Measurements from ENCODE around the gene OVOL3. TPM values are rescaled to one million over a fixed set of nuclear protein-coding genes. Genes with fewer than 3 reads are reported as not detected.

Gene OVOL3
- total RNA-seq, 1 donor from 2014 or later, result not detected

DNA sequence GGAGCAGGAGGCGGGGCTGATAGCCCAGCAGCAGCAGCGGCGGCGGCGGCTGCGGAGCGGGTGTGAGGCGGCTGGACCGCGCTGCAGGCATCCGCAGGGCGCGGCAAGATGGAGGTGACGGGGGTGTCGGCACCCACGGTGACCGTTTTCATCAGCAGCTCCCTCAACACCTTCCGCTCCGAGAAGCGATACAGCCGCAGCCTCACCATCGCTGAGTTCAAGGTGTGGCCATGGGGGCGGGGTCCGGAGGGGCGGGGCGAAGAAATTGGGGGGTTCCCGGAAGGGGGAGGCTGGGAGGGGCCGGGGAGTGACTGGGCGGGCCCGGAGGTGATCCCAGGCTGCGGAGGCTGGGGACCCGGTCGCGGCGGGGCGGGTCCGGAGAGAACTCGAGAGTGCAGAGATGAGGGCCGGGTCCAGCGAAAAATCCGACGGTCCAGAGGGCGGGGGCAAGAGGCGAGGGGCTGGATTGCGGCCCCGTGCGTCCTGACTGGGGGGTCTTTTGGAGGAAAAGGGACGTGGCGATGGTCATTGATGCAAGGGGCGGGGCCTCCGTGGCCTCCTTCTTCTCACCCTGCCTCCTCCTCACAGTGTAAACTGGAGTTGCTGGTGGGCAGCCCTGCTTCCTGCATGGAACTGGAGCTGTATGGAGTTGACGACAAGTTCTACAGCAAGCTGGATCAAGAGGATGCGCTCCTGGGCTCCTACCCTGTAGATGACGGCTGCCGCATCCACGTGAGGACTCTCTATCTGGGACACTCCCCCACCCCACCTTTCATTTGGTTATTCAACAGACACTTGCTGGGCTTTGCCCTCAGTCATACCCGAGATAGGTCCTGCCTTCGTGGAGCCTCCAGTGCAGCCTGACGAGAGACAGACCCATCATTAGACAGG lies 4.8 kb downstream of the OVOL3 start, which contains the start of gene TBCB:
Gene TBCB, plus strand, starts transcription at position 16 of the 891 bp plus-strand sequence. Its CDS starts 93 bp downstream, at position 109.
- Mint-ChIP-seq H3K9me3 (ENCODE audit: unreplicated experiment) (no peaks in the 10 kb centered on the region), H3K4me3 (ENCODE audit: unreplicated experiment) (peak within 1 kb of the TSS; percentile 98), H3K27ac (ENCODE audit: unreplicated experiment) (peak within 1 kb of the TSS; percentile 92), H3K4me1 (ENCODE audit: unreplicated experiment) (peaks cover 24% of the 10 kb centered on the region), H3K27me3 (ENCODE audit: unreplicated experiment) (peaks cover 28% of the 10 kb centered on the region), H3K36me3 (ENCODE audit: low read depth, unreplicated experiment) (peaks cover 27% of the 10 kb centered on the region)
- peak; percentile 39 for DNase-seq (ENCODE audit: low spot score)
- TF ChIP-seq, protein P1, sequence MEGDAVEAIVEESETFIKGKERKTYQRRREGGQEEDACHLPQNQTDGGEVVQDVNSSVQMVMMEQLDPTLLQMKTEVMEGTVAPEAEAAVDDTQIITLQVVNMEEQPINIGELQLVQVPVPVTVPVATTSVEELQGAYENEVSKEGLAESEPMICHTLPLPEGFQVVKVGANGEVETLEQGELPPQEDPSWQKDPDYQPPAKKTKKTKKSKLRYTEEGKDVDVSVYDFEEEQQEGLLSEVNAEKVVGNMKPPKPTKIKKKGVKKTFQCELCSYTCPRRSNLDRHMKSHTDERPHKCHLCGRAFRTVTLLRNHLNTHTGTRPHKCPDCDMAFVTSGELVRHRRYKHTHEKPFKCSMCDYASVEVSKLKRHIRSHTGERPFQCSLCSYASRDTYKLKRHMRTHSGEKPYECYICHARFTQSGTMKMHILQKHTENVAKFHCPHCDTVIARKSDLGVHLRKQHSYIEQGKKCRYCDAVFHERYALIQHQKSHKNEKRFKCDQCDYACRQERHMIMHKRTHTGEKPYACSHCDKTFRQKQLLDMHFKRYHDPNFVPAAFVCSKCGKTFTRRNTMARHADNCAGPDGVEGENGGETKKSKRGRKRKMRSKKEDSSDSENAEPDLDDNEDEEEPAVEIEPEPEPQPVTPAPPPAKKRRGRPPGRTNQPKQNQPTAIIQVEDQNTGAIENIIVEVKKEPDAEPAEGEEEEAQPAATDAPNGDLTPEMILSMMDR (IDR thresholded peaks at IDR 0.05; ENCODE audit: unreplicated experiment), result no peak

DNA sequence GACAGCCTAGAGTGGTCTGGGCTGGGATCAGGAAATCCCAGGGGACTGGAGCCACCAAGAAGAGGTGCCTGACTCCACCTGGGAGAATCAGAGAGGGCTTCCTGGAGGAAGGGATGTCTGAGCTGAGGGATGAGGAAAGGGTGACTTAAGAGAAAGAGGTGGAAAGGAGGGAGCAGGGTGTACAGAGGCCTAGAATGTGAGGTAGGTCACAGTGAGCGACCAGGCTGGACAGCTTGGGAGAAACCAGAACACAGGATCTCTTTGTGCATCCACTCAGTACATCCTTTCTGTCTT lies 5.3 kb downstream of the OVOL3 start:
- H3K27ac Mint-ChIP-seq (ENCODE audit: unreplicated experiment), result no peak overlapping the region
- DNase-seq (ENCODE audit: low spot score), result no peak
- peak overlapping the region; percentile 98 for H3K4me3 Mint-ChIP-seq (ENCODE audit: unreplicated experiment)
- peaks cover 24% of the 10 kb centered on the region for H3K4me1 Mint-ChIP-seq (ENCODE audit: unreplicated experiment)
- H3K27me3 Mint-ChIP-seq (ENCODE audit: unreplicated experiment), result peaks cover 28% of the 10 kb centered on the region
- TF ChIP-seq, protein P1 (IDR thresholded peaks at IDR 0.05; ENCODE audit: unreplicated experiment), result no peak
- no peaks in the 10 kb centered on the region for H3K9me3 Mint-ChIP-seq (ENCODE audit: unreplicated experiment)
- H3K36me3 Mint-ChIP-seq (ENCODE audit: low read depth, unreplicated experiment), result peaks cover 31% of the 10 kb centered on the region

DNA sequence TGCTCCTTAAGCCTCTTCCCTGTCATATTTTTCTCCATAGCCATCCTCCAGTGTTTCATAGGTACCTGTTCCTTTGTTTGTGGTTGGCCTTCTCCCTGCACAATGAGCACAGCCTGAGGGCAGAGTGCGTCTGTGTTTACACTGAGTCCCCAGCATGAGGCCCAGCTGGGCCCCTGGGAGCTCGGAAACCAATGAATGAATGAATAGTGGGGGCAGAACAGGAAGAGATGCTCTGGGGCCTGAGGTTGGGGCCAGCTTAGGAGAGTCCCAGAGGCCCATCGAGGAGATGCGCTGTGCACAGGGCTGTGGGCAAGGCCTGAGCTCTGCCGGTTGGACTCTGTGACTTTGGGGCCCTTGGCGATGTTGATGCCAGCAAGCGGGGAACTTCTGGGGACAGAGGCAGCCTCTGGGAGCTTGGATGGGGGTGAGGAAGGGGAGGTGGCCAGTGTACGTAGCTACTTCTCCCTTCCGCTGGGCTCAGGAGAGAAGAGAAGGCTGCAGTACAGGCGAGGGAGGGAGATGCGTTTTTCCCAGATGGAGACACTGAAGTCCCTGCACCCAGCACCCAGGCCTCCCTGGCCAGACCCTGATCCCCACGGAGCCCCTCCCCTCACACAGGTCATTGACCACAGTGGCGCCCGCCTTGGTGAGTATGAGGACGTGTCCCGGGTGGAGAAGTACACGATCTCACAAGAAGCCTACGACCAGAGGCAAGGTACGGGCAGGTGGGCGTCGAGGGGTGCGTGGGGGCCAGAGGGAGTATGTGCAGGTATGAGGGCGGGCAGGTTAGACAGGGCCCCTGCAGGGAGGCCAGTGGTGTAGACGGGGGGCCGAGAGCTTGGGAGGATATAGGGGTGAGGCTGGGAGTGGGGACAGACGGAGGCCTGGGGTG lies 9.4 kb downstream of the OVOL3 start:
- Mint-ChIP-seq H3K36me3 (ENCODE audit: low read depth, unreplicated experiment) (peaks cover 35% of the 10 kb centered on the region), H3K4me3 (ENCODE audit: unreplicated experiment) (no peak overlapping the region), H3K27ac (ENCODE audit: unreplicated experiment) (peak overlapping the region; percentile 62), H3K4me1 (ENCODE audit: unreplicated experiment) (peaks cover 11% of the 10 kb centered on the region), H3K9me3 (ENCODE audit: unreplicated experiment) (no peaks in the 10 kb centered on the region), H3K27me3 (ENCODE audit: unreplicated experiment) (peaks cover 16% of the 10 kb centered on the region)
- TF ChIP-seq, protein P1 (IDR thresholded peaks at IDR 0.05; ENCODE audit: unreplicated experiment), result no peak
- DNase-seq (ENCODE audit: low spot score), result no peak

DNA sequence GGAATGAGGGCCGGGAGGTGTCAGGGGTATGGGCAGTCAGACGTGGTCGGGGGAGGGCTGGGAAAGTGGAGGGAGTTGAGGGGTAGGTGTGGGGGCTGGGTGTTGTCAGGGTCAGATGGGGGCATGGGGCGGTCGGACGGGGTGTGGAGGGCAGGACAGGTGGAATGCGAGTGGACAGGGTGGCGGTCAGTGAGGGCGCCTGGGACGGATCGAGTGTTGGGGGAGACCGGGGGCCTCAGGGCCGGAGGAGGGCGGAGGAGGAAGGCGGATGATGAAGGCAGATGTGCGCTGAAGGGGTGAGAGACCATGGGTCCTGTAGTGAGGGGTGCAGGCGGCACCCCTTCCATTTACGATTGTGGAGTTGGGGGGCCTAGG lies 10.0 kb downstream of the OVOL3 start:
- TF ChIP-seq, protein P1 (IDR thresholded peaks at IDR 0.05; ENCODE audit: unreplicated experiment), result no peak
- Mint-ChIP-seq H3K4me3 (ENCODE audit: unreplicated experiment) (no peak overlapping the region), H3K36me3 (ENCODE audit: low read depth, unreplicated experiment) (peaks cover 41% of the 10 kb centered on the region), H3K27me3 (ENCODE audit: unreplicated experiment) (peaks cover 17% of the 10 kb centered on the region), H3K4me1 (ENCODE audit: unreplicated experiment) (peaks cover 11% of the 10 kb centered on the region), H3K9me3 (ENCODE audit: unreplicated experiment) (no peaks in the 10 kb centered on the region), H3K27ac (ENCODE audit: unreplicated experiment) (no peak overlapping the region)
- DNase-seq (ENCODE audit: low spot score), result no peak
